ENCODE measurements around the gene DPPA3. TPM values are rescaled to one million over a fixed set of nuclear protein-coding genes. Genes with fewer than 3 reads are reported as not detected.

The DPPA3 gene
- total and polyA plus RNA-seq, 7 donors = not detected

GRCh38 chr12:7678744-7679143, 32.5 kb upstream of the DPPA3 start:
- H3K36me3 ChIP-seq (ENCODE audit: insufficient read depth in 1 of 2, low read depth in 1 of 2) = no peaks in the 10 kb centered on the region
- H3K9me3 ChIP-seq = peaks cover 2% of the 10 kb centered on the region
- H3K4me3 ChIP-seq = no peak overlapping the region
- WGBS, 3 donors = 78 to 87% (median 82%) methylated on average over 8 of the region's 8 CpGs
- intact Hi-C loops (cut with DNase I) = loop anchor here in 1 of 2 donors (5.0 kb wide), 1 partner anchor 129 kb away; no protein-coding TSS in a partner anchor
- ATAC-seq = no peak
- no peak overlapping the region for H3K27ac ChIP-seq
- no peak for TF ChIP-seq CTCF (IDR thresholded peaks at IDR 0.05)
- no peaks in the 10 kb centered on the region for H3K4me1 ChIP-seq
- no peaks in the 10 kb centered on the region for H3K27me3 ChIP-seq (ENCODE audit: insufficient read depth in 3 of 3, low read length in 2 of 3)
- no peak for DNase-seq

GRCh38 chr12:7679251-7680045, 31.8 kb upstream of the DPPA3 start:
- Histone ChIP-seq H3K27me3 (ENCODE audit: insufficient read depth in 3 of 3, low read length in 2 of 3) (no peaks in the 10 kb centered on the region), H3K4me3 (no peak overlapping the region), H3K36me3 (ENCODE audit: insufficient read depth in 1 of 2, low read depth in 1 of 2) (no peaks in the 10 kb centered on the region), H3K27ac (no peak overlapping the region), H3K4me1 (no peaks in the 10 kb centered on the region), H3K9me3 (peaks cover 2% of the 10 kb centered on the region)
- no peak for DNase-seq
- ATAC-seq = no peak
- no peak for TF ChIP-seq CTCF (IDR thresholded peaks at IDR 0.05)
- 62 to 68% (median 66%) methylated on average over 9 of the region's 9 CpGs for WGBS, 3 donors
- intact Hi-C loops (cut with DNase I) = loop anchor here in 1 of 2 donors (5.0 kb wide), 1 partner anchor 128 kb away; no protein-coding TSS in a partner anchor

GRCh38 chr12:7681535-7681934, 29.7 kb upstream of the DPPA3 start:
- no peak for TF ChIP-seq CTCF (IDR thresholded peaks at IDR 0.05)
- Histone ChIP-seq H3K27ac (no peak overlapping the region), H3K4me1 (no peaks in the 10 kb centered on the region), H3K9me3 (peaks cover 2% of the 10 kb centered on the region), H3K27me3 (ENCODE audit: insufficient read depth in 3 of 3, low read length in 2 of 3) (no peaks in the 10 kb centered on the region), H3K4me3 (no peak overlapping the region), H3K36me3 (ENCODE audit: insufficient read depth in 1 of 2, low read depth in 1 of 2) (no peaks in the 10 kb centered on the region)
- ATAC-seq = no peak
- intact Hi-C loops (cut with DNase I) = no loop called here
- no peak for DNase-seq
- WGBS, 3 donors = 46 to 55% (median 50%) methylated on average over 2 of the region's 2 CpGs

- Histone ChIP-seq H3K9me3 (no peaks in the 10 kb centered on the region), H3K4me1 (no peaks in the 10 kb centered on the region), H3K36me3 (ENCODE audit: insufficient read depth in 1 of 2, low read depth in 1 of 2) (no peaks in the 10 kb centered on the region), H3K4me3 (no peak overlapping the region), H3K27ac (no peak overlapping the region), H3K27me3 (ENCODE audit: insufficient read depth in 3 of 3, low read length in 2 of 3) (no peaks in the 10 kb centered on the region)
- no peak for TF ChIP-seq CTCF (IDR thresholded peaks at IDR 0.05)
- ATAC-seq (no peak), DNase-seq (no peak)
- intact Hi-C loops (cut with DNase I) = no loop called here
- 76 to 79% (median 78%) methylated on average over 6 of the region's 6 CpGs for WGBS, 3 donors
Observed at GRCh38 chr12:7693793-7694192, 17.4 kb upstream of the DPPA3 start.
